HEK293T (cell line): ENCODE measurements around the gene NOL4L.

Source experiments
- ARNT ChIP-seq: fragments of 450-650 bp; IDR thresholded peaks from 2 replicates; pipeline ENCODE4 v1.6.1; 2017; ENCODE audit warnings: mild to moderate bottlenecking
- FOXA1 ChIP-seq: fragments of 450-650 bp; IDR thresholded peaks from 2 replicates; pipeline ENCODE4 v1.6.1; 2016; ENCODE audit warnings: mild to moderate bottlenecking
- HDGF ChIP-seq: fragments of 450-650 bp; IDR thresholded peaks from 2 replicates; pipeline ENCODE4 v1.6.1; 2017; ENCODE audit warnings: antibody characterized with exemption, borderline replicate concordance
- NFRKB ChIP-seq: fragments of 450-650 bp; IDR thresholded peaks from 2 replicates; pipeline ENCODE4 v1.6.1; 2016; ENCODE audit warnings: mild to moderate bottlenecking, moderate library complexity
- SP1 ChIP-seq: fragments of 450-650 bp; IDR thresholded peaks from 2 replicates; pipeline ENCODE4 v1.6.1; 2017
- SUZ12 ChIP-seq: fragments of 450-650 bp; IDR thresholded peaks from 2 replicates; pipeline ENCODE4 v1.6.1; 2016; ENCODE audit warnings: mild to moderate bottlenecking
- ZNF384 ChIP-seq: fragments of 450-650 bp; IDR thresholded peaks from 2 replicates; pipeline ENCODE4 v1.6.1; 2016

DNA sequence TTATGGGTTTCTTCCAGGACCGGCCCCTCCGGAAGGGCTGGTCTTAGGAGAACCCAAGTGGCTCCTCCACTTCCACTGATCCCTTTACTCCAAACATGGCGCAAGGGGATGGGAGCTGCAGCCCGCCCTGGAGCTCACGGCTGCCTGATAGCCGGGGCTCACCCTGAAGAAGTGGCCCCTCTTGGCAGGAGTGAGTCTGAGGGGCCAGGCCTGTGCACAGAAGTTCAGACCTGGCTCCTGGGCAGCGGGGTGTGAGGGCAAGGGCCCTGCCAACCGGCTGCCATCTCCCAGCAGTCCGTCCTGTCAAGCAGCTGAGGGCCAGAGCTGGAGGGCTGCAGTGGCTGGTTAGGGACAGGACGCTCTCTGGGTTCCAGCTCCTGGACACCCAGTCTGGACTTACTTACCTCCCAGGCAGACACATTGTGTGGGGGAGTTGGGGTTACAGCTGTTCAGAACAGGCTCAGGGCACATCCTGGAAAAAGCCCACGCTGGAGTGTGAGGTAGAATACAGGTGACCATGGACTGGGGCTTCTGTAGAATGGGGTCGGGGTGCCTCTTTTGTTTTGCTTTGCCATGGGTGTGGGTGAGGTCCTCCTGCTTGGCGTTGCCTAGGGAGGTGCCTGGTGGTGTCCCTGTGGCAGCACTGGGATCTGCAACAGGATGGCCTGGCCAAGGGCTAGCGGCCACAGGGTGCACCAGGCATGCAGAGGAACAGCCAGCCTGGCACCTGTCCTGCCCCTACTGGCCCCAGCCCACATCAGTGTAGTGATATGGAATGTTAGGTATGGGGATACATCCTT, 138.6 kb downstream of the NOL4L start:
- TF ChIP-seq SUZ12 (no peak), SP1 (no peak), HDGF (no peak), FOXA1 (no peak), NFRKB (no peak), ZNF384 (no peak), ARNT (no peak)
